HG03103 (cell line): ENCODE data around the gene TDRKH.
A peak's percentile ranks its signal among the peaks of the same experiment; 100 is the strongest.
"Not testable (repeated sequence)": the region's sequence is repeated elsewhere in the genome, so short reads cannot be mapped to it uniquely, and the experiment has no call there.

Experiments used
- ATAC-seq: cut with Tn5 transposase; IDR thresholded peaks from one replicate; pipeline ENCODE4 v1.9.1; 2021; ENCODE audit warnings: low read depth; ENCODE audit not compliant: unreplicated experiment

Gene TDRKH

DNA sequence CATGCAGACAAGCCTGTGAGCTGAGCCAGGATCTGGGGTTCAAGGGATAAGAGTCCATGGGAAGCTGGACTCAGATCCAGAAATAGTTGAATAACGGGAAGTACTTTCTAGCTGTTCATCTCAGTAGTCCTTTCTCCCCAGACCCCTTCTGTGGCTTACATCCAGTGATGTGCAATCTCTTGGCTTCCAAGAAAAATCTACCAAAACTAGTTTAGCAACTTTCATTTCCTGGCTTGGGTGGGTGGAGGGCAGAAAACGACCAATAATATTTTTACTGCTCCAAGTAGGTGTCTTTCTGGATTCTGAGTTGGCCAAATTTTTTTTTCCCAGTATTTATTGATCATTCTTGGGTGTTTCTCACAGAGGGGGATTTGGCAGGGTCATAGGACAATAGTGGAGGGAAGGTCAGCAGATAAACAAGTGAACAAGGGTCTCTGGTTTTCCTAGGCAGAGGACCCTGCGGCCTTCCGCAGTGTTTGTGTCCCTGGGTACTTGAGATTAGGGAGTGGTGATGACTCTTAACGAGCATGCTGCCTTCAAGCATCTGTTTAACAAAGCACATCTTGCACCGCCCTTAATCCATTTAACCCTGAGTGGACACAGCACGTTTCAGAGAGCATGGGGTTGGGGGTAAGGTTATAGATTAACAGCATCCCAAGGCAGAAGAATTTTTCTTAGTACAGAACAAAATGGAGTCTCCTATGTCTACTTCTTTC lies 21.8 kb downstream of the TDRKH start:
- ATAC-seq = not testable (repeated sequence)

DNA sequence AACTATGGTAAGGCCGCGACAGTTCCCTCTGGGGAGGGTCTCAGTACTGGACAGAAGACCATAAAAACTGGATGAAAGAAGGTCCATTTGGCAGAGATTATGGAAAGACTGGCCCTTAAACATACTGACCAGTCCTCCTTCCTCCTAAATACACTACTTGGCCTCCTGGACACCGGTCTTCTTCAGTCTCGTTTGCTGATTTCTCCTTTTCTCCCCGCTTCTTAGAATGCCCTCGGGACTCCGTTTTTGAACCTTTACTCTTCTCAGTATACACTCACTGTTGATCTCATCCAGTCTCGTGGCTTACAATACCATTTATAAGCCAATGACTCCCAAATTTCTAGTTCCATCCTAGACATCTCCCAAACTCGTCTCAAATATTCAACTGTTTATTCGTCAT lies 26.3 kb downstream of the TDRKH start:
- no peak for ATAC-seq

DNA sequence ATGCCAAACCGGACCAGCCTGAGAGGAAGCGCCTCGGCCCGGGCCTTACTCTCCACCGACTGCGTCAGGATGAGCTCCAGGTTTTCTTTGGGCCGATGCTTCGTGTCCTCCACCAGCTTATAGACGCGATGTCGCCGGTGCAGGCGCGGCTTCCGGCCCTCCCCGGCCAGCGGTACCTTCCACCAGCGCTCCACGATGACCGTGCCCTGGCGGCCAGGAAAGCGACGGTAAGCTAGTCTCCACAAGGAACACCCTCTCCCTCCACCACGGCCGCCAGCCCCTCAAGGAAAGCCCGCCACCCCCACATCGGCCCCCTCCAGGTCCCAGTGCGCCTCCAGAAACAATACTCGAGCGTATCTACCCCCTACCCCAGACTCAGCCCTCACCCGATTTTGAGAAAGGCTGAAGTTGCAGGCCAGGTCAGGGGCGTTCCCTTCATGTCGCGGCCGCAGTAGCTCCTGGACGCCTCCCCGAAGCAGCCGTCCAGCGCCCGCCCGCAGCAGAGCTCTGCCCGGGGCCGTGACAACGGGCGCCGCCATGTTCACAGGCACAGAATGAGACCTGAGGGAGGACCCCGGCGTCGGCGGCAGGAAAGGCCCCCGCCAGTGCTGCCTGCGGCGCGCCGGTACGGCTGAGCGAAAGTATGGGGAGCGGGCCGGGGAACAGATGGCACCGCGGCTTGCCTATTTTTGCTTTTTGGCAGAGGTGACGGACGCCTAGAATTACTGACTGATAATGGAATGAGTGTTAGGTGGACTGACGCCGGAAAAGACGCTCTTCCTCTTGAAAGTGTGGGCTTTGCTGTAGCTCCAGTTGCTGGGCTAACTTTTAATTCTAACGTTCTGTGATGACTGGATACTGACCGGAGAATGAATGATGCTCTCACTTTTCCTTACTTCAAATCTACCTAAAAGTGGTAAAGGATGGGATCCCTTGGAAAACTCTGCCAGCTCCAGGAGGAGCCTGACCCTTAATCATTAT lies 27.1 kb downstream of the TDRKH start, which contains the start of gene MRPL9:
TSS of gene MRPL9 (minus strand) at position 556 of the 981 bp plus-strand sequence. CDS start at position 539, 17 bp downstream.
- peak; percentile 85 for ATAC-seq

DNA sequence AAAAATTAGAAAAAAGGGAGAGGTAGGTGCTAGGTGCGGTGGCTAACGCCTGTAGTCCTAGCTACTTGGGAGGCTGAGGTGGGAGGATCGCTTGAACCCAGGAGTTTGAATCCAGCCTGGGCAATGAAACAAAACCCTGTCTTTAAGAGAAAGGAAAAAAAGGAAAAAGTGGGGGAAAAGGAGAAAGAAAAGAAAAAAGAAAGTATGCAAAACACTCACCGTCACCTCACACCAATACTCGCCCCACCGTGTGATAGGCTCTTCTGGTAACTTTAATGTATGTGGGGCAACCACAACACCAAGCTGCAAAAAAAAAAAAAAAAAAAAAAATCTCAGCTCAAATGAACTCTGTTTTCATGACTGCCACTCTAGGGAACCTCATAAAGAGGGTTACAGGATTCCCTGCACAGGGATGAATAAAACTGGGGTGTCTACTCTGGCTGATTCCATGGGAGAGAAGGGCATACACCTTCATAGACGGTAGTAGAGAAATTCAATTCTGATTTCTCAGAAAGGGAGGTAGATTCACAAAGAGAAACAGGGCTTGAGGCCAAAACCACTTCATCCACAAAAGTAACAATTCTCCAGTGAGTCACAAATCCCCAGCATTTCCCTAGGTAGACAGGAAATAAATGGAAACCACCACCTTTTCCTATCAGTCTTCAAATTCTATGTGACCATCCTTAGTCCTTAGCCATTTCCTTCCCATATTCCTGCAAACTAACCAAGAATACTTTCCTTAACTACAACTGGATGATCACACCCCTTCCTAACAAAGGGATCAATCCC lies 29.5 kb downstream of the TDRKH start:
- ATAC-seq = no peak

DNA sequence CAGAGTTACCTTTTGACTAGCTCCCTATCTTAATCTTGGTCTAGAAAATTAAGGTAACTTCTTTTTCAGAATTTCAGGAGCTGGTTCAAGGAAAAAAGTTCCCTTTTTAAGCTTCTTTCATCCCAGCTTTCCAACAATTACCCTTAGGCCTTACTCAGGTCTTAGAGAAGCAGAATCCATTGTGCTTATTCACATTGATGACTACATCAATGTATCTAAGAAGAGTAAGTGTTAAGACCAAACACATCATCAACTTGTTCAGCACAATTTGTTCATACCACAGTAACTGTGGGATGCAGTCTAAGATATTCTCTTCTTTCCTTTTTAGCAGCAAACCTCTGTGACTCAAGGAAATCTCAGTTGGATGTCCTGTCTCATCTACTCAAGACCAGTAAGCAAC lies 31.1 kb downstream of the TDRKH start:
- ATAC-seq = no peak

GRCh38 chr1:151756291-151756690 lies 34.0 kb downstream of the TDRKH start:
- ATAC-seq = no peak

GRCh38 chr1:151741516-151741915 lies 48.8 kb downstream of the TDRKH start:
- ATAC-seq = no peak

DNA sequence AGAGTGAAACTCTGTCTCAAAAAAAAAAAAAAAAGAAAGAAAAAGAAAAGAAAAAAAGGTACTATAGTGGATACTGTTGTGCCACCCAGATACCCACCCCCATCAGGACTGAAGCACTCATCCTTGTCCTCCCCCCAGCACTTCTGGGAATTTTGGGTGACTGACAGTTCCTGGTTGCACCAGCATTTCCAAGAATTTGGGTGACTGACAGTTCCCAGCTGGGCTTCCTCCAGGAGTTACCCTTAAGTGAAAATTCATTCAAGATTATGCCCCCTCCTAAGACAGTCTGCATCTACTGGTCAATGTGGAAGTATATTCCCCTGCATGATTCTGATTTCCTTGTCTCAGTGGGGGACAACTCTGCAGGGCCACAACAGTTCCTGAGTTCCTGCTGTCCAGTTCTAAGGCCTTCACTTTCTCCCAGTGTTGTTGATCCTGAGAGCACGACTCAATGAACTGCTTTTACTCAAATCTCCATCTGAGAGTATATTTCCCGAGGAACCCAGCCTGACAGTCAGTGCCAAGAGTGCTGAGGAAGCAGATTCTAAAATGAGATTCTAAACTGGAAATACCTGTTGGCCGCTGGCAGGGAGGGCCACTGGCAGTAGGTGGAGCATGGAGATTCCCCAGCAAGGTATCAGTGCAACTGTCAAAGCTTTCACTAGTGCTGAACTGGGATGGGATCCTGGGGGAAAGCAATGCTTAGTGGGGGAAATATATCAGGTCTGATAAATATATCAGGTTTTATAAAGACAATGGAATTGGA lies 50.5 kb downstream of the TDRKH start:
- no peak for ATAC-seq

DNA sequence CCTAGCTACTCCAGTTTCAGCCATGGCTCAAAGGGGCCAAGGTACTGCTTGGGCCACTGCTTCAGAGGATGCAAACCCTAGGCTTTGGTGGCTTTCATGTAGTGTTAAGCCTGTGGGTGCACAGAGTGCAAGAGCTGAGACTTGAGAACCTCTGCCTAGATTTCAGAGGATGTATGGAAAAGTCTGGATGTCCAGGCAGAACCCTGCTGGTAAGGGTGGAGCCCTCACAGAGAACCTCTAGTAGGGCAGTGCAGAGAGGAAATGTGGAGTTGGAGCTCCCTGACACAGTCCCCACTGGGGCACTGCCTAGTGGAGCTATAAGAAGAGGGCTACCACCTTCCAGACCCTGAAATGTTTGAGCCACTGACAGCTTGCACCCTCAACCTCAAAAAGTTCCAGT lies 52.8 kb downstream of the TDRKH start:
- ATAC-seq = no peak

DNA sequence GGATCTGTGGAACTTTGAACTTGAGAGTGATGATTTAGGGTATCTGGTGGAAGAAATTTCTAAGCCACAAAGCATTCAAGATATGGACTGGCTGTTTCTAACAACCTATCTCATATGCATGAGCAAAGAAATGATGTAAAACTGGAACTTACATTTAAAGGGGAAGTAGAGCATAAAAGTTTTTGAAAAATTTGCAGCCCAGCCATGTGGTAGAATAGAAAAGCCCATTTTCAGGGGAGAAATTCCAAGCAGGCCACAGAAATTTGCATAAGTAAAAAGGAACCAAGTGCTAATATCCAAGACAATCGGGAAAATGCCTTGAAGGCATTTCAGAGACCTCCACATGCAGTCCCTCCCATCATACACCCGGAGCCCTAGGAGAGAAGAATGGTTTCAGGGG lies 53.3 kb downstream of the TDRKH start:
- no peak for ATAC-seq

DNA sequence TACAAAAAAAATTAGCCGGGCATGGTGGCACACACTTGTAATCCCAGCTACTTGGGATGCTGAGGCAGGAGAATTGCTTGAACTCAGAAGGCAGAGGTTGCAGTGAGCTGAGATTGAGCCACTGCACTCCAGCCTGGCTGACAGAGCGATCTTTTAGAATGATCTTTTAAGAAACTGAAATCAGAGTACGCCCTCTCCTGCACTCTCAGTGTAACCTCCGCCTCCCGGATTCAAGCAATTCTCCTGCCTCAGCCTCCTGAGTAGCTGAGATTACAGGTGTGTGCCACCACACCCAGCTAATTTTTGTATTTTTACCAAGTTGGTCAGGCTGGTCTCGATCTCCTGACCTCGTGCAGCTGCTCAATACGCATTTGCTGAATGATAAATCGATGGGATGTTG lies 56.3 kb downstream of the TDRKH start:
- ATAC-seq = not testable (repeated sequence)

DNA sequence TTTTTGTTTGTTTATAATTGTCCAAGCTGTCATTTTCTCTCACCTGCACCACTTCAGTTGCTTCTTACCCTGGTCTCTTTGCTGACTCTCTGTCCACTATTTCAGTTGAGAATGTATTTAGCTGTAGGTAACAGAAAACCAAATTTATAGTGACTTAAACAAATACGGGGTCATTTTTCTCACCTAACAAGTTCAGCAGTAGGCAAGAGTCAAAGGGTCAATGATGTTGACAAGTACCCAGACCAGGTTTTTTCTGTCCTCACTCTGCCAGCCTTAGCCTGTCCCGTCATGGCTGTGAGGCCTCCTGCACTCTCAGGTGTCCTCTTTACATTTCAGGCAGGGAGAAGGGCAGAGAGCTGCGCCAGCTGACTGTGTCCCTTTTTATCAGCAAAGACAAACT lies 57.2 kb downstream of the TDRKH start:
- ATAC-seq = no peak

DNA sequence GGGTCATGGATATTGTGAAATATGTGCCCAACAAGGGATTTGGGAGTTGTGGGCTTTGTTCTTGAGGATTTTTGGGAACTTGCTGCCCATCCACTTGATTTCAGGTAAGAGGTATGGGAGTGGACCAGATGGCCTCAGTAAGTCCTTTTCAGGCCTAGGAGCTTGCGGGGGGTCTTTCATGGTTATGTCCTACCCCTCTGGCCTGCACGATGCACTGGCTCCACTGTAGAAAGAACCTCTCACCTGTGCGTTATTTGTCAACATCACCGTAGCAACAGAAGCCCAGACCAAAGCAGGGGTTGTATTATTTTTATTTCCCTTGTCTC lies 60.4 kb downstream of the TDRKH start:
- ATAC-seq = no peak

DNA sequence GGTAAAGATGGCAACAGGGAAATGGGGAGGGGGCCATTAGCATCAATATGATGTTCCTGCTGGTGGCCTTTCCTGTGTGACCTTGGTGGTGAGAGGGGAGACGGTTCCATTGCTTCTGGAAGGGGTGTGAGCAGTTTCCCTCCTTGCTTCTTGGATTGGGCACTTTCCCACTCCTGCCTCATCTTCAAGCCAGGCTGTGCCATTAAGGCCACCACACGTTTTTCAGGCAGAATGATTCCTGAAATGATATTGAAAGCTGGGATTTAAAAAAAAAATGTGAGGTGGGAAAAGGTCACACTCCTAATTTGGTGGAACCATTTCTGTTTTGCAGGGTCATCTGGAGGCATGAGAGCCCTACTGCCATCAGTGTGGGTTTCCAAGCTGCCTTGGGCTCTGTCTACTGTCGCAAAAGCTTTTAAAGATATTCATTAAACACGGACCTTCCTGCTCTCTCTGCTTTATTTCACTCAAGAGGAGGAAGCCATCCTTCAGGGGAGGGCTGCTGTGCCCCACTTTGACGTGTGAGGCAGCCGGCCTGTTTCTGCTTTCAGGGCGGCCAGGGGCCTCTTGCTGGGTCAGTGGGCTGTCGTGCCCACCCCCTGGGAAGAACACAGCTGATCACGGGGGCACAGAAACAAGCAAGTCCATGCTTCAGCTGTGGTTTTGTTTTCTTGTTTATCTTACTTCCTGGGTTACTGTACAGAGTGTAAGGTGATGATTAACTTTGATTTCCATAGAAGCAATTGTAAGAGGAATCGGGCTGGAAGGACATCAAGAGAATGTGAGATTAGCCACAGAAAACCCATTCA lies 60.9 kb downstream of the TDRKH start:
- no peak for ATAC-seq

DNA sequence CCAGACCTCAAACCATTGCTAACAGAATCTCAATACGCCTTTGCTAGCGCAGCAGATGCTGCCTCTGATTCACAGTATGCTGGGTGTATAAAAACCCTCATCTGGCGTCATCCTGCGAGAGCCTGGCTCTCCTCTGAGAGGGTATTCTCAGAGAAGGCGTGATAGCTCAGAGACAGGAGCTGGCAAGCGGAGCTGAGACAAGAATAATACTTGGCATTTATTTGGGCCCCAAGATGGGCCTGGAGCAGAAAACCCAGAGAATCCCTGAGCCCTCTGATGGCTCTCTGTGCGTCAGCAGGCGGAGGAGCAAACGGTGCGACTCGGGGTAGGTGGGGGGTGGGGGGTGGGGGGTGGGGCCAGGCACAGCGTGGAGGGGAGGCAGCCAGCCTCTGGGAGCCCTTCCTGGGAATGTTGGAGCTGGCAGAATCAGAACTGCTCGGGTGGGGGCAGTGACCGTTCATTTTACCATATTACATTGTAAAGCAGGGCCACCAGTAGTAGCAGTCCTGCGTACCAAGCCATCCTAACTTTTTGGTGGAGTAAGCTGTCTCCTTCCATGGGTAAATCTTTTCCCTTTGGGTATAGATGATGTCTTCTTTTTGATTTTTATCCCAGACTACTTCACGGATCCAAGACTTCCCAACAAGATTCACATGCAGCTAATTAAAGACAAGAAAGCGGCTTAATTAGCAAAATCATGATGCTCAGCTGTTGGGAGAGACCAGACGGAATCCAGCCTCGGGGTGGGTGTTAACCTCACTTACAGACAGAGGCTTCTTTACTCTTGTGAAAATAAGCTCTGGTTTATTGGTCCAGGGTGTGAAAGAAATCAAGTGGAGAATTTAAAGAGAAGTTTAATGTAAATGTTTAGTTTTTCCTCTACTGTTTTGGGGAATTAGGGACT lies 61.9 kb downstream of the TDRKH start:
- ATAC-seq = no peak

DNA sequence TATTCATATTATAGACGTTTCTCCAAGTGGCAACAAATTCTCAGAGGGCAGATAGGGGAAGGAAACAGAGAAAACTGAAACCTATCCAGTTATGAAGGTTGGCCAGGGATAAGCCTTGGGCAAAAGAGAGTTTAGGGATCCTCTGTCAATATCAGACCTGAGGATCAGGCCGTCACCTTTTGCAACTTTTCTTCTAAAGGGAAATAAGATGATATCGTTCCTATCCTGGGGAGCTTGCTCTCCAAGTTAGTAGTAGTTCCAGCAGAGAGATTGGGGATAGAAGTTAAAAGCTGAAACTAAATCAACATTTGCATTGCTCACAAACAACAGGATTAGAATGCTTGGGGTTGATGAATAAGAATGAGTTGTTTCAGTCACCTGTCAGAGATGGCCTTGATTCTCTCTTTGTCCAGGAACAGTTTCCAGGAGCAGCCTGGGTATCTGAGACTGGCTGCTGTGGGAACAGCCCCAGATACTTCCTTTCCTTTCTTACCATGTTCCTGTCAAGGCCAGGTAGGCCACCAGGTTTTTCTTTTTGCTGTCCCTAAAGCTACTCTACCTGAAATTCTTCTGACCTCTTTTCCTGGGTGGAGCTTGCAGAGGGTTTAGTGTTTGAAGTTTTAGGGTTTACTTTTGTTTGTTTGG lies 66.5 kb downstream of the TDRKH start:
- ATAC-seq = no peak
